Fibroblast of villous mesenchyme (primary cell): ENCODE data around the gene CDKL4. TPM values are rescaled to one million over a fixed set of nuclear protein-coding genes. Genes with fewer than 3 reads are reported as not detected.

ENCODE experiments used
- DNase-seq: peaks from one replicate; pipeline ENCODE4 v3.0.0-alpha.2; 2010; ENCODE audit warnings: low read depth
- H3K4me3 ChIP-seq: 2 replicates; pipeline ENCODE4 v1.5.1; 2011; ENCODE audit warnings: low read depth, mild to moderate bottlenecking, low read length
- total RNA-seq: library from RNA; depleted of rRNA; stranded (reverse); fragments of >200 nt; gene quantifications from 2 replicates; pipeline ENCODE4 v1.2.3, GENCODE V29; 2012
- TF ChIP-seq, protein P1 (sequence below): IDR thresholded peaks from 2 replicates; pipeline ENCODE4 v1.5.1; 2012; ENCODE audit warnings: low read depth, mild to moderate bottlenecking, low read length; ENCODE audit not compliant: insufficient read depth

The CDKL4 gene
- total RNA-seq, 1 donor = 4.3 TPM

- DNase-seq = no peak
- TF ChIP-seq, protein P1, sequence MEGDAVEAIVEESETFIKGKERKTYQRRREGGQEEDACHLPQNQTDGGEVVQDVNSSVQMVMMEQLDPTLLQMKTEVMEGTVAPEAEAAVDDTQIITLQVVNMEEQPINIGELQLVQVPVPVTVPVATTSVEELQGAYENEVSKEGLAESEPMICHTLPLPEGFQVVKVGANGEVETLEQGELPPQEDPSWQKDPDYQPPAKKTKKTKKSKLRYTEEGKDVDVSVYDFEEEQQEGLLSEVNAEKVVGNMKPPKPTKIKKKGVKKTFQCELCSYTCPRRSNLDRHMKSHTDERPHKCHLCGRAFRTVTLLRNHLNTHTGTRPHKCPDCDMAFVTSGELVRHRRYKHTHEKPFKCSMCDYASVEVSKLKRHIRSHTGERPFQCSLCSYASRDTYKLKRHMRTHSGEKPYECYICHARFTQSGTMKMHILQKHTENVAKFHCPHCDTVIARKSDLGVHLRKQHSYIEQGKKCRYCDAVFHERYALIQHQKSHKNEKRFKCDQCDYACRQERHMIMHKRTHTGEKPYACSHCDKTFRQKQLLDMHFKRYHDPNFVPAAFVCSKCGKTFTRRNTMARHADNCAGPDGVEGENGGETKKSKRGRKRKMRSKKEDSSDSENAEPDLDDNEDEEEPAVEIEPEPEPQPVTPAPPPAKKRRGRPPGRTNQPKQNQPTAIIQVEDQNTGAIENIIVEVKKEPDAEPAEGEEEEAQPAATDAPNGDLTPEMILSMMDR = no peak
Observed at GRCh38 chr2:39221459-39221858, 22.3 kb downstream of the CDKL4 start.

DNA sequence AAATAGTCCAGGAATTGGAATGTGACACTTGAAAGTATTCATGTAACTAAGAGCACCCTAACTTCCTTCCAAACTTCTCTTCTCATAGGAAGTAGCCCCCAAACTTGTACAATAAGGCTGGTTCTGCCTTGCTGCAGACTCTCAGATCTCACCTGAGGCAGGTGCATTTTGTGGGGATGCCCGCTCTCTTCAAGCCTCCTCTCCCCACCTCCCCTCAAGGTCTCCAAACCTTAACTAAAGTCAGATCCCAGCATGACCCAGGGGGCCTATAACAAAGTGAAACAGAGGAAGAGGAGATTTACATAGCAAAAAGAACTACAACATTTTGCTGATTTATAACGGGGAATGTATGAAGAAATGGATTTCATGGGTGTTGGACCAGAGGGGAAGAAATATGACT is 23.6 kb downstream of the CDKL4 start:
- TF ChIP-seq, protein P1 = no peak
- H3K4me3 ChIP-seq = no peak overlapping the region
- DNase-seq = no peak

More at GRCh38 chr2:39221459-39221858, 22.3 kb downstream of the CDKL4 start:
- no peak overlapping the region for H3K4me3 ChIP-seq

DNA sequence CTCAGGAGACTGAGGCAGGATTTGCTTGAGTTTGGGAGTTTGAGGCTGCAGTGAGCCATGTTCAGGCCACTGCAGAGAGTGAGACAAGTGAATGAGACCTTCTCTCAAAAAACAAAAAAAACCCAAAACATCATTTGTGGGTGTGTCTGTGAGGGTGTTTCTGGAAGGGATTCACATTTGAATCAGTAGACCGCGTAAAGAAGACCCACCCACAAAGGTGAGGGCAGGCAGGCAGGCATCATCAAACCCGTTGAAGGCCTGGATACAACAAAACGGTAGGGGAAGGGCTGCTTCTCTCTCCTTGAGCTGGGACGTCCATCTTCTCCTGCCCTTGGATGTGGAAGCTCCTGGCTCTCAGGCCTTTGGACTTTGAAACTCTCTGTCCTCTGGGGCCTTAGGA is 25.4 kb downstream of the CDKL4 start:
- H3K4me3 ChIP-seq = no peak overlapping the region
- no peak for DNase-seq
- TF ChIP-seq, protein P1 = no peak

- no peak for DNase-seq
- TF ChIP-seq, protein P1 = no peak
- H3K4me3 ChIP-seq = no peak overlapping the region
Observed at GRCh38 chr2:39217192-39217550, 26.6 kb downstream of the CDKL4 start.

DNA sequence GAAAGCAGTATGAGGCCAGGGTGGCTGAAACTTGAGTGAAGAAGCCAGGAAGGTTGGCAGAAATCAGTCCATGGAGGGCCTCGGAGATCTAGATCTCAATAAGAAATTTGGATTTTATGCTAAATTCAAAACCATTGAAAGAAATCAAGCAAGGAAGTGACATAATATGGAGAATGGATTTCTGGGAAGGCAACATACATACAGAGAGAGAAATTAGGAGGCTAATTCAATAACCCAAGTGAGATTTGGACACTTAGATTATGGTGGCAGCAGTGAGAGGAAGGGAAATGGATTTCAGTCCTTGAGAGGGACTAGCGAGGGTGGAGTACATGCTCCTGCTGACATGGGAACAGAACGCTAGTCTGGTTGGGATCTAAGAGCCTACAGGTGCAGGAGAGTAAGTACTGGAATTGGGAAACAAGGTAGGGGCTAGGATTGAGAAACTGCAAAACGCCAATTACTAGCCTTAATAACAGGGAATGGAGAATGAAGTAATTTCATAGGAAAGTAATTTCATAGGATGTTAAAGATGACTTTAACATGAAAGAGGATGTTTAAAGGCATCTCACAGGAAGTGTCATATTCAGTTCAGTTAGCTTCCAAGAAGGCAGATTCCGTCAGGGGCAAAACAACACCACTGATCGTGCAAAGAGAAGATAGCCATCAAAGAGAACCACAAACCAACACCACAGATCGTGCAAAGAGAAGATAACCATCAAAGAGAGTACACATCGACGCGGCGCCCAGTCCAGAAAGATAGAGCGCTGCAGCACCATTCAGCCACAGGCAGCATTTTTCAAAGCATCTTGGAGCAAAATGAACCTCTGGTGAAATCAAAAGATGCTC is 27.2 kb downstream of the CDKL4 start:
- H3K4me3 ChIP-seq = no peak overlapping the region
- DNase-seq = no peak
- TF ChIP-seq, protein P1 = no peak

DNA sequence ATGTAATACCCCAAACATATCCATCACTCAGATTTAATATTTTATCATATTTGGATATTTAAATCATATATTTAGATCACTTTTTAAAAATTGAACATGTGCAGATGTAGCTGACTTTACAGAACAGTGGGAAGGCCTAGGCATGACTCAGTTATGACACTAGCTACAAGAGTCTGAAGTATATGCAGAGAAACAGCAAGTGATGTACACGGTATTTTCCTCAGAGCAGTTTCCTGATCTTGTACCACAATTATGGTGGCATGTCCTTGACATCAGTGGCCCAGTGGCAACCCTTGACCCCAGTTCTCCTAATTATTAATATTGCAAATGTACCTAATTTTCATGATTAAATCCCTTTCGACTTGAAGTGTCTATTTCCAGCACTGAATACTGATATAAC is 28.2 kb downstream of the CDKL4 start:
- TF ChIP-seq, protein P1 = no peak
- DNase-seq = no peak
- no peak overlapping the region for H3K4me3 ChIP-seq
